HEK293 (cell line): Measurements from ENCODE around the gene FAM76B.

ENCODE experiments used
- ZNF473 ChIP-seq: fragments of 450-650 bp; formaldehyde crosslinking; IDR thresholded peaks from 2 replicates; pipeline ENCODE4 v1.5.1; 2017; ENCODE audit warnings: missing biosample characterization, missing genetic modification characterization
- TF ChIP-seq, protein P1 (sequence below): fragments of 450-650 bp; formaldehyde crosslinking; IDR thresholded peaks from 2 replicates; pipeline ENCODE4 v1.5.1; 2016; ENCODE audit warnings: missing biosample characterization, missing genetic modification characterization

DNA sequence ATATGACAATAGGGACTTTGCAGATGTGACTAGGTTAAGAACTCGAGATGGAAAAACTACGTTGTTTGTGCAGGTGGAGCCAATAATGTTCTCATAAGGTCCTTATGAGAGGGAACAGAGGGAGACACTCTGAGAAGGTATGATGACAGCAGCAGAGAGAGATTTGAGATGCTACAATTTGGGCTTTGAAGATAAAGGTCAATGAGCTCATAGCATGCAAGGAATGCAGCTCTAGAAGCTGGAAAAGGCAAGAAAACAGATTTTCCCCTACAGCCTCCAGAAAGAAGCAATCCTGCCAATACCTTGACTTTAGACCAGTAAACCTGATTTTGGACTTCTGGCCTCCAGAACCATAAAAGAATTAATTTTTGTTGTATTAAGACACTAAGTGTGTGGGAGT, 21.1 kb downstream of the FAM76B start:
- TF ChIP-seq, protein P1, sequence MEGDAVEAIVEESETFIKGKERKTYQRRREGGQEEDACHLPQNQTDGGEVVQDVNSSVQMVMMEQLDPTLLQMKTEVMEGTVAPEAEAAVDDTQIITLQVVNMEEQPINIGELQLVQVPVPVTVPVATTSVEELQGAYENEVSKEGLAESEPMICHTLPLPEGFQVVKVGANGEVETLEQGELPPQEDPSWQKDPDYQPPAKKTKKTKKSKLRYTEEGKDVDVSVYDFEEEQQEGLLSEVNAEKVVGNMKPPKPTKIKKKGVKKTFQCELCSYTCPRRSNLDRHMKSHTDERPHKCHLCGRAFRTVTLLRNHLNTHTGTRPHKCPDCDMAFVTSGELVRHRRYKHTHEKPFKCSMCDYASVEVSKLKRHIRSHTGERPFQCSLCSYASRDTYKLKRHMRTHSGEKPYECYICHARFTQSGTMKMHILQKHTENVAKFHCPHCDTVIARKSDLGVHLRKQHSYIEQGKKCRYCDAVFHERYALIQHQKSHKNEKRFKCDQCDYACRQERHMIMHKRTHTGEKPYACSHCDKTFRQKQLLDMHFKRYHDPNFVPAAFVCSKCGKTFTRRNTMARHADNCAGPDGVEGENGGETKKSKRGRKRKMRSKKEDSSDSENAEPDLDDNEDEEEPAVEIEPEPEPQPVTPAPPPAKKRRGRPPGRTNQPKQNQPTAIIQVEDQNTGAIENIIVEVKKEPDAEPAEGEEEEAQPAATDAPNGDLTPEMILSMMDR (tag by site-specific recombination) = no peak
- TF ChIP-seq ZNF473 (tag by site-specific recombination) = no peak
